ENCODE results near the gene TMEM242. TPM values are rescaled to one million over a fixed set of nuclear protein-coding genes. Genes with fewer than 3 reads are reported as not detected.

Gene TMEM242
- polyA plus RNA-seq, 1 of the 3 experiments (the other 2 are of a cell fraction): 7.4 TPM

GRCh38 chr6:157253017-157253416 lies 70.3 kb downstream of the TMEM242 start (continued):
- no peak for TF ChIP-seq SIN3A (IDR thresholded peaks at IDR 0.05; ENCODE audit: borderline replicate concordance, low read depth, low read length)

GRCh38 chr6:157251586-157252247 lies 71.6 kb downstream of the TMEM242 start:
- H3K9ac ChIP-seq: no peak overlapping the region
- H3K4me1 ChIP-seq (ENCODE audit: control insufficient read depth in 1 of 2, insufficient read depth in 2 of 2, low read depth in 1 of 2, low read length in 1 of 2): peaks cover 0 to 33% of the 10 kb centered on the region in 2 experiments; a peak in 2 of 4 replicates
- DNase-seq: peak; percentile 82
- no peak overlapping the region for H2AFZ ChIP-seq (ENCODE audit: low read depth)
- H3F3A ChIP-seq (replicated peaks; ENCODE audit: insufficient read depth): no peaks in the 10 kb centered on the region
- ChIA-PET CTCF (interaction anchor here (0.9 to 1.9 kb wide), 3 partner anchors 23 to 218 kb away, joined by 3 to 11 read pairs (median 3); no protein-coding TSS in a partner anchor), POLR2A (interaction anchor here (0.9 kb wide), 1 partner anchor 11 kb away, joined by 3 read pairs; no protein-coding TSS in a partner anchor)
- peak overlapping the region in 1 of 2 experiments; percentile 92; a peak in 2 of 4 replicates for H3K27ac ChIP-seq (ENCODE audit: low read depth in 2 of 2, low read length in 1 of 2)
- TF ChIP-seq MXI1 (IDR thresholded peaks at IDR 0.05; ENCODE audit: low read depth, low read length) (peak; percentile 82; the same call in 1 of the 2 replicates), USF1 (IDR thresholded peaks at IDR 0.05; ENCODE audit: borderline replicate concordance, low read depth) (no peak), FOXJ3 (CRISPR knock-in tag; IDR thresholded peaks at IDR 0.05) (peak; percentile 67), TEAD4 (IDR thresholded peaks at IDR 0.05; ENCODE audit: borderline replicate concordance, insufficient read depth) (no peak), CHD2 (IDR thresholded peaks at IDR 0.05; ENCODE audit: low read length, partially characterized antibody) (peak; percentile 49), YY1 (IDR thresholded peaks at IDR 0.05; ENCODE audit: low read depth) (no peak), RCOR1 (IDR thresholded peaks at IDR 0.05; ENCODE audit: low read length) (0 out of 2 replicates have a peak, but pooled peaks have one; percentile 10), FOXM1 (IDR thresholded peaks at IDR 0.05; ENCODE audit: low read depth) (no peak), NRF1 (IDR thresholded peaks at IDR 0.05; ENCODE audit: low read depth, low read length) (no peak), RAD21 (IDR thresholded peaks at IDR 0.05; ENCODE audit: low read length) (0 out of 2 replicates have a peak, but pooled peaks have one; percentile 1), GABPA (IDR thresholded peaks at IDR 0.05; ENCODE audit: low read depth) (no peak), GATA2 (CRISPR knock-in tag; IDR thresholded peaks at IDR 0.05) (peak; percentile 74), EP300 (IDR thresholded peaks at IDR 0.05; ENCODE audit: borderline replicate concordance in 1 of 2, low read depth in 1 of 2, low read length in 1 of 2) (peak in 1 of 2 experiments; percentile 62; a peak in 1 of 4 replicates)
- H3K79me2 ChIP-seq (ENCODE audit: insufficient read depth): no peaks in the 10 kb centered on the region
- 32% methylated on average over 8 of the region's 8 CpGs for WGBS (ENCODE audit: low lambda C conversion rate)
- no peaks in the 10 kb centered on the region; the same call in 1 of the 2 replicates for H3K27me3 ChIP-seq (ENCODE audit: insufficient read depth)
- H3K4me3 ChIP-seq (ENCODE audit: low read depth in 2 of 2, low read length in 1 of 2): no peak overlapping the region
- H3K9me3 ChIP-seq: no peaks in the 10 kb centered on the region
- no peak overlapping the region for H3K4me2 ChIP-seq
- no peaks in the 10 kb centered on the region for H3K36me3 ChIP-seq (replicated peaks in 1 of 2; ENCODE audit: control insufficient read depth in 1 of 2, insufficient read depth in 2 of 2, low read length in 1 of 2)
- no peaks in the 10 kb centered on the region for H3K9me2 ChIP-seq
- H4K20me1 ChIP-seq (ENCODE audit: insufficient read depth): no peaks in the 10 kb centered on the region

GRCh38 chr6:157249826-157250225 lies 73.5 kb downstream of the TMEM242 start:
- Histone ChIP-seq H3K9me3 (no peaks in the 10 kb centered on the region), H3K79me2 (ENCODE audit: insufficient read depth) (no peaks in the 10 kb centered on the region), H3K4me1 (ENCODE audit: control insufficient read depth in 1 of 2, insufficient read depth in 2 of 2, low read depth in 1 of 2, low read length in 1 of 2) (peaks cover 0 to 39% of the 10 kb centered on the region in 2 experiments; a peak in 2 of 4 replicates), H3K27me3 (ENCODE audit: insufficient read depth) (no peaks in the 10 kb centered on the region; the same call in 1 of the 2 replicates), H3K27ac (ENCODE audit: low read depth in 2 of 2, low read length in 1 of 2) (peak overlapping the region in 1 of 2 experiments; percentile 92; a peak in 1 of 4 replicates), H4K20me1 (ENCODE audit: insufficient read depth) (no peaks in the 10 kb centered on the region), H3K4me3 (ENCODE audit: low read depth in 2 of 2, low read length in 1 of 2) (no peak overlapping the region), H3K9ac (no peak overlapping the region), H3F3A (replicated peaks; ENCODE audit: insufficient read depth) (no peaks in the 10 kb centered on the region), H3K36me3 (replicated peaks in 1 of 2; ENCODE audit: control insufficient read depth in 1 of 2, insufficient read depth in 2 of 2, low read length in 1 of 2) (no peaks in the 10 kb centered on the region), H2AFZ (ENCODE audit: low read depth) (no peak overlapping the region), H3K9me2 (no peaks in the 10 kb centered on the region), H3K4me2 (no peak overlapping the region)
- no peak for DNase-seq
- ChIA-PET POLR2A (no interaction called here), CTCF (interaction anchor here (0.5 to 1.5 kb wide), 5 partner anchors 8 to 1110 kb away, joined by 3 to 4 read pairs (median 3); no protein-coding TSS in a partner anchor)
- no peak for TF ChIP-seq MEF2A (IDR thresholded peaks at IDR 0.05; ENCODE audit: borderline replicate concordance, low read depth)
- TF ChIP-seq USF2 (IDR thresholded peaks at IDR 0.05; ENCODE audit: borderline replicate concordance, low read depth, low read length): no peak
- TF ChIP-seq EP300 (IDR thresholded peaks at IDR 0.05; ENCODE audit: borderline replicate concordance in 1 of 2, low read depth in 1 of 2, low read length in 1 of 2): peak in 1 of 2 experiments; percentile 11; a peak in 1 of 4 replicates
- no peak for TF ChIP-seq NFIC (IDR thresholded peaks at IDR 0.05; ENCODE audit: borderline replicate concordance)
- no peak for TF ChIP-seq RFX5 (IDR thresholded peaks at IDR 0.05; ENCODE audit: low read length)
- TF ChIP-seq USF1 (IDR thresholded peaks at IDR 0.05; ENCODE audit: borderline replicate concordance, low read depth): no peak
- TF ChIP-seq MAX (IDR thresholded peaks at IDR 0.05; ENCODE audit: low read depth): no peak
- whole genome bisulfite sequencing (ENCODE audit: low lambda C conversion rate): 63% methylated on average over 5 of the region's 8 CpGs
